ENCODE measurements around the gene CCSER1.

Gene CCSER1

DNA sequence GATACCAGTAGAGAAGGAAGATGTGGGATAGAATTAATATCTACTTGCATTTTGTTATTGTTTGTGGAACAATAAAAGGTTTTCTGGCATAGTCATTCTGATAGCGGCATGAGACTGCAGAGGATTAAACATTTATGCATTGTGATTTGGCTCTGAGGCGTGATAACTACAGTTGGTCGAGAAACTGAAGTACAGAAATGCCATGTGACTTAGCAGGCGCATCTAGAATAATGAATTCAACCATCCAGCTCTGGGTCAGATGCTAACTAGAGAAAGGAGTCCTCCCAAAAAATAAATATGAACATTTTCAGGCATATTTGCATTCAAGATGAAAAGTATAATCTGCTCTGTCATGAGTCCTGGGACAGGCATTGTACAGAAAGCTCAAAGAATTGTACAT is 62.8 kb downstream of the CCSER1 start:
- DNase-seq (ENCODE audit: low read depth, low spot score): no peak

DNA sequence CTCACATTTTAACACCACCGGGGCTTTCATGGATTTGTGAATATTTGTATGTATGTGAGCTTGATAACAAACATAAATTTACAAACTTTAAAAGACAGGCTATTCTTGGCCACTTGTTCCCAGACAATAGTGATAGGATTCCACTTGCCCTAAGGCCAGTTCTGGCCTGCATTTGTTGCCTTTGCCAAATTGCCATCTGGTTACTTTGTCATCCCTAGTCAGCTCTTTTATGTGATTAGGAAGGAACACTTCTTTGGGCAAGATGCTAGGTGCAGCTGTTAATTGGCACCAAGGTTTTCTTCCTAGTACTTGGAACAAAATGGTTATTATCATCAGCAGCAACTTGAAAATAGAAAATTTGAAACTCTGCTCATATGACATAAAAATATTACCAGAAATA is 63.3 kb downstream of the CCSER1 start:
- no peak for DNase-seq (ENCODE audit: low read depth, low spot score)

DNA sequence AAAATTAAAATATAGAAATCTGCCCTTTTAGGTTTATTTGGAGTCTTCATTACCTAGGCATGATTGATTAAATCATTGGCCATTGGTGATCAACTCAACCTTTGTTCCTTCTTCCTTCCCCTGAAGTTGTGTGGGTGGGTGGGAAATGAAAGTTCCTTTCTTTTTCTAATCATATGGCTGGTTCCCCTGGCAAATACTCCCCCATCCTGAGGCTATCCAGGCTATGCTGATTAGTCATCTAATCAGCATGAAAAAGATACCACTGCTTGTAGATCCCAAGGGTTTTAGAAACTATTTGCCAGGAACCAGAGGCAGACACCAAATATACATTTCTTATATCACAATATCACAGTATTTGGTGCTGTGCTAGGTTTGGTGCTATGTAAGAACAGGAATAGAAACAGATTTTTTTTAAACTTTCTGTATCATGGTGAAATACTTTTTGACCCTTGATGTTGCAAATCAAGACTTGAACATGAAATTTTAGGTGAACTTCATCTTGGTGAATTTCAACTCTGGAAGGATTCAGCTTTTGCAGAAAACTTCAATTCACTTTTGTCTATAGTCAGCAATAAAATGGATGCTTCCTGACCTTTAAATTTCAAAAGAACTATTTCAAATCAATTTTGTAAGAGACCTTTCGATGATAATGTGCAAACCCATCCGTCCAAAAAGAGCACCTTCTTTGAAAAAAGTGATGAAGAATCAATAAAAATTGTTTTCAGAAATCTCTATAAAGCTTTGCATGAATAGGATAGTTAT is 71.1 kb downstream of the CCSER1 start:
- DNase-seq (ENCODE audit: low read depth, low spot score): no peak

DNA sequence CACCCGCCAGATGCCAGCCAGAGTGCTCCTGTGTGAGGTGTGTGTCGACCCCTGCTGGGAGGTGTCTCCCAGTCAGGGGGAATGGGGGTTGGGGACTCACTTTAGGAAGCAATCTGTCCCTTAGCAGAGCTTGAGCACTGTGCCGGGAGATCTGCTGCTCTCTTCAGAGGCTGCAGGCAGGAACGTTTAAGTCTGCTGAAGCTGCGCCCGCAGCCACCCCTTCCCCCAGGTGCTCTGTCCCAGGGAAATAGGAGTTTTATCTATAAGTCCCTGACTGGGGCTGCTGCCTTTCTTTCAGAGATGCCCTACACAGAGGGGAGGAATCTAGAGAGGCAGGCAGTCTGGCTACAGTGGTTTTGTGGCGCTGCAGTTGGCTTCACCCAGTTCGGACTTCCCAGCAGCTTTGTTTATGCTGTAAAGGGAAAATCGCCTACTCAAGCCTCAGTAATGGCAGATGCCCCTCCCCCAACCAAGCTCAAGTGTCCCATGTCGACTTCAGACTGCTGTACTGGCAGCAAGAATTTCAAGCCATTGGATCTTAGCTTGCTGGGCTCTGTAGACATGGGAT is 80.8 kb downstream of the CCSER1 start:
- no peak for DNase-seq (ENCODE audit: low read depth, low spot score)

DNA sequence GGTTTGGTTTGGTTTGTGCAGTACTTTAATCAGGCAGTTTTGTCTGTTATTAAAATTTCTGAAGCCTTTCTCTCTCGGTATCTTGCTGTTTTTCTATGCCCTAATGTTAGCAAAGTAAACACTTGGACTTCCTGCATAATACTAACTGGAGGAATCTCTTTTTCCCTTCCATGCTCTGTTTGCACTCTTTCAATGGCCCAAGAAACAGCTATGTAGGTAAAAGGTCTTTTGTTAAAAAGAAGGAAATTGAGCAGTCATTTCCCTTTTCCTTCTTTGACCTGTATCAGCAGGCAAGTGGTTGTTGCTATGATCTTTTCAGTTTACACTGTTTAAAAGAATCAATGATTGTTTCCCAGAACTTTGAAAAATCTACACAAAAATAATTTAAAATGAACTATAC is 82.7 kb downstream of the CCSER1 start:
- DNase-seq (ENCODE audit: low read depth, low spot score): no peak

DNA sequence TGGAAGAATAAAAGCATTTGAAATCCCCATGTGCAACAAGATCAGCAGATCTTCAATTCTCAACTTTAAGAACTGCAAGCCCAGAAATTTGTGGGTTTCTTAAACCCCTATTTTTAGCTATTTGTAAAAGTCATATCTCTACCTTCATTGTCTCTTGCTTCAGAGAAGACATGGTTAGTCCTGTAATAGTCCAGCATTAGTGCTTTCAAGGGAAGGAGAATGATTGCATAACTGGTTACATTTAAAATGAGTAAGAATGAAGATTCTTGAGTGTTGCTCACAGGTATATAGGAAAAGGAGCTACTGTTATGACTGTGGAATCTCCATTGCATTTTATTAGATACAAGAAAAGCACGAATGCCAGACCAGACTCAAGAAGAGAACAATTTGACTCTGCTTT is 84.0 kb downstream of the CCSER1 start:
- no peak for DNase-seq (ENCODE audit: low read depth, low spot score)

DNA sequence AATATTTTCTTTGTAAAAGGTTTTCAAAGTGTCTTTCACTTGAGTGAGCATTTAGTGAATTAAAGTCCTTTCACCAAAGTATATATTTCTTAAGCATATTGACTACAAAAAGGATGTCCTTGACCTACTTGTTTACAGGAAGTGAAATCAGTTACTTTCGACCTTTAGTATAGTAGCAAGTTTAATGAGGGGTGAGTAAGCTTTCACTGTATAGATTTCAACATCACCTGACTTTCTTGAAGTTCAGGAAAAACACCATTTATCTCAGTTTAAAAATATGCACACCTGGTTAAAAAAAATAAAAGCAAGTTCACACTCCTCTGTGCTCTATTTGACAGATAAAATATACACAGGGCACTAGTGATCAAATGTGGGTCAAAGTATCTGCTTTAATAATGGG is 88.1 kb downstream of the CCSER1 start:
- no peak for DNase-seq (ENCODE audit: low read depth, low spot score)

DNA sequence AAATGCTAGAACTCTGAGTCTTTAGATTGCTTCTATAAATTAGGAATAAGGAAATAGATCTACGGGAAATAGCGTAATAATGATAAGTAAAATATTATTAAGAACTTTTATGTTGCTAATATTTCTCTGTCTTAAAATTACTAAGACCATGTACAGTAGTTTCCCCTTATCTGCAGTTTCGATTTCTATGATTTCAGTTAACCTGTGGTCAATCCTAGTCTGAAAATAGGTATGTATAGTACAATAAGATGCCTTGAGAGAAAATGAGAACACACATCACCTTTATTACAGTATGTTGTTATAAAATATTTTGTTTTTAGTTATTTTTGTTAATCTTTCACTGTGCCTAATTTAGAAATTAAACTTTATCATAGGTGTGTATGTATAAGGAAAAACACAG is 92.6 kb downstream of the CCSER1 start:
- DNase-seq (ENCODE audit: low read depth, low spot score): no peak

DNA sequence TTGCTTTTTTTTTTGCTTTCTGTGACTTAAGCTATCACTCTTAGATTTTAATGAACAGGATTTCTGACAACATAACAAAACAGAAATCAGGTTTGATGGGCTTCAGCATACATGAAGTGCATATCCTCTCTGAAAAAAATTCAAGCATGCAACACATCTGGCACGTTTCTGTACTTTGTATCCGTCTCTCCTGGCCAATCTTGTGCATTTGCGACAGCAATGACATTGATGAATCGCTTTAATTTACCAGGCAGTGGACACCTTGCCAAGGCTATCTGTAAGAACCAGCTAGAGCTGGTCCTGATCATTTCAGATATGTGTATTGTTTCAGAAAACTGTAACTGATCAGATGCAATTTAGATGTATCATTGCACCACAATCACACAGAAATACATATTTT is 93.3 kb downstream of the CCSER1 start:
- no peak for DNase-seq (ENCODE audit: low read depth, low spot score)

DNA sequence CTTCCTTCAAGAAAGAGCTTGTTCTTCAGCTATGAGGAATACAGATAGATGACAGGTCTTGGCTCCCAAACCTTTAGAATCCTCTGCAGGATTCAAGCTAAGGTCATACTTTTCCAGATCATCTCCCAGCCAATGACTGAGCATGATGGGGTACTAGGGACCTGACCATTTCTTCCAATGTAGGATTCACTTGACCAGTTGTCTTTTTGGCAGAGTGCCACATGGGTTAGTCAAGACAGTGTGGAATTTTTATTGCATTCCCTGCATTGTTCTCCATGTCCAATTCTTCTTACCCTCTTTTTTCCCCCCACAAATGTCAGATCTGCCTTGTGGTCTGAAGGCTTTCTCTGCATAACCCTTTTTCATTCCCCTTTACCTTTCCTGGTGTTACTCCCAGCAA is 99.5 kb downstream of the CCSER1 start:
- DNase-seq (ENCODE audit: low read depth, low spot score): no peak

DNA sequence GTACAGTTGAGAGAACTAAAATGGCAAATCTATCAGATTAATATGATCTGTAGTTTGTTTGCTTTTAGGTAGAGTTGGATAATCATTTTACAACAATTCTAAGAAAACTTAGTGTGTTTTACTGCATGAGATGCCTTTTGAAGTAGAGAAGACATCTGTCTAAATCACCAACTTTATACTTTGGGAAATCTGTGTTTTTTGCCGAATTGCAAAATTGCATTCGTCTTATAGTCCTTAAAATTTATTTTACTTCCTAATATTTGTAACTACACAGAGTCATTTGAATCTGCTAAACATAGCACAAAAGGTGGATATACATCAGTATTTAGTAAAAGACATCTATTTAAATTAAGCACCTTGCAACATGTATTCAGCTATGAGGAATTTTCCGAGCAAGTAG is 100.0 kb downstream of the CCSER1 start:
- no peak for DNase-seq (ENCODE audit: low read depth, low spot score)

DNA sequence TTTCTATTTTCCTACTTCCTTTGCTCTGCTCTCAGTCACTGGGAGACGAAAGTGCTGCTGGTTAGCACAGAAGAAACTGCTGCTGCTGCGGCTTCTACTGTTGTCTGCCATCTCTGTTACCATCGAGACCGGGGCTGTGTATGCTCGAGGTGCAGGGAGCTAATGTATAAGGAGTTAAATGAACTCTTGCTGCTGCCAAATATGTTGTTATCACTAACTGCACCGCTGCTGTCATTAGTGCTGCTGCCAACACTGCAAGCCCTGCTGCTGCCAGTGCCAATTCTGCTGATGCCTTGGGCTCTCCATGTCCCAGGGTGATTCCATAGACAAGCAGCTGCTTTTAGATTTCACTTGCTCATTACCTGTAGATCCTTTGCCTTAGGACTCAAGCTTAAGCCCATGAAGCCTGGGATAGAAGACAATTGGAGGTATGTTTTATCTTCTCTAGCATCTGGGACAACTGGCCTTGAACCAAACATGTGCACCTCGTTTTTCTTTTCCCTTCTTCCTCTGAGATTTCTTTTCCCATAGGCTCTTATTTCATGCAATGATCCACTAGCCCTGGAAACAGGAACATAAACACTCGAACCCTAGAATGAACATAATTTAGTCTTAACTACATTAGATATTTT is 107.8 kb downstream of the CCSER1 start:
- no peak for DNase-seq (ENCODE audit: low read depth, low spot score)

DNA sequence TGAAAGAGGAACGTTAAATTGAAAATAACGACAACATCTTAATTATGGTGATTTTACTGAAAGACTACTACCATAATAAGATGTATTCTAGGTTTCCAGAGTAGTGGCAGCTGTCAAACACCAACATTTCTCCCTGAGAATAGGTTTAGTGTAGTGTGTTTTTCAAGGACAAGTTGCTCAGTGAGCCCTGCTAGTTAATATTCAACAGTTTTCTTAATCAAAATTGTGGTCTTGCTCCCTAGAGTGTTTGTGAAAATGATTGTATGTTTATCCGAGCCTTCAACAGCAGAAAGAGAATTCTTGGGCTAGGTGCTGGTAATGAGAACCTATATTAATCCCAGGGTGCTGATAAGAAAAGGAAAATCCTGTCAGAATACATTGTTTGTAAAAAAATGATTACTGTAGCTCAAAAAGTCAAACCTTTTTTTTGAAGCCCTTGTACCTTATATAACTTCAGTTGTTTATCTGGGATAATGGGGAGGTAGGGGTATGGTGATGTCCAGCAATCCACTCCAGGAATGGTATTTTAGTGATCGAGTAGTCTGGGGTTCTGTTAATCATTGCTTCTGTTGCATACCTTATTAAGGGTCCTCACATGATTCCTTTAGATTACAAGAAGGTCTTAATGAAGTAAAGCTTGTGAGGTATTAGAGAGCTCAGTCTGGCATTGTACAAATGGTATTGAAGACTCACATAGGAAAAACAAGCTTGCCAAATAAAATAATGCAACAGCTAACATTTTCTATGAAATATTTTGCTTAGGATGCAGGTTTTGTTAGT is 110.7 kb downstream of the CCSER1 start:
- DNase-seq (ENCODE audit: low read depth, low spot score): no peak

DNA sequence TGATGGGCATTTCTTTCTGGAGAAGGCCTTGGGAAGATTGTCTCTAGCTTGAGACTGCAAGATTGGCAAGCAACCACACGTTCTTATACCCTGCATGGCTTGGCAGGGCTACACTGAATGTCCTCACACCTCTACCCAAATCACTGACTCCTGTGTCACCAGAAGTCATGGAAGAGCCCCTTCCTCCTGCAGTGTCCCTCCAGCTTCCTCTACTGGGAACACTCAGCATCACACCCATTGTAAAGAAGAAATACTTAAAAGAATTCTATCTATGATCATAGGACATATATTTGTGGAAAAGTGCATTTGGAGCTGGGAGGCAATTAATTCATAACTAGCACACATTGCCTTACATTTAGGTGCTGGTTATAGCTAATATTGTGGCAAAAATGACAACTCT is 113.1 kb downstream of the CCSER1 start:
- no peak for DNase-seq (ENCODE audit: low read depth, low spot score)

DNA sequence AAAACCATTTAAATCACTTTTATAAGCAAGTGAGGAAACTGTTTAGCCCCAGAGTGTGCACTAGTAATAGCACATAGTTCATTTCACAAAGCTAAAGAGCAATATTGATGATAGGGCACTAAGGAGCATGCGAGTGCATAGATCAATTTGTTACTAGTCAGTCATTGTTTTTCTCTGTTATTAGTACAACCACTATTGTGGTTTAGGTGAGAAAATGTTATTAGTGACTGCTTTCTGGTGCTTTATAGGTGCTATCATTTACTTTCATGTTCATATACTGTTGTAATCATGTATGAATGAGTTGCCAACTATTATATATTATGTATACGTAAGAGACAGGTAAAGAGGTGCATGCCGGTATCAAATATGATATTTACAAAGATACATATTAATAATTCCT is 113.8 kb downstream of the CCSER1 start:
- no peak for DNase-seq (ENCODE audit: low read depth, low spot score)

DNA sequence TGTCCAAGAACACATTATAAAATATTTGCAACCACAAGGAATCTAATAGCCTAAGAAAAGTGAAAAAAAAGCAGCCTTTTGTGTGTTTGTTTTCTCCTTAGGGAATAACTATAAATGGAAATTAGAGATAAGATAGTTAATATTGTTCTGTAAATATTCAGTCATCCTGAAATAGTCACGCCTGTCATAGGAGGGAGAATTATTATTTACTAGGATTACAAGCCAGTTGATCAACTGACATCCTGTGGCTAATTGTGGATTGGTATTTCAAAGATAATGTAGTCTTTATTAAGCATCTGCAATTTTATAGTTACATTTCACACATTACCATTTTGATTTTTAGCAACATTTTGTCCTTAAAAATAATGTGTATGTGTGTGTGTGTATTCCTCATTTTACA is 118.6 kb downstream of the CCSER1 start:
- no peak for DNase-seq (ENCODE audit: low read depth, low spot score)

DNA sequence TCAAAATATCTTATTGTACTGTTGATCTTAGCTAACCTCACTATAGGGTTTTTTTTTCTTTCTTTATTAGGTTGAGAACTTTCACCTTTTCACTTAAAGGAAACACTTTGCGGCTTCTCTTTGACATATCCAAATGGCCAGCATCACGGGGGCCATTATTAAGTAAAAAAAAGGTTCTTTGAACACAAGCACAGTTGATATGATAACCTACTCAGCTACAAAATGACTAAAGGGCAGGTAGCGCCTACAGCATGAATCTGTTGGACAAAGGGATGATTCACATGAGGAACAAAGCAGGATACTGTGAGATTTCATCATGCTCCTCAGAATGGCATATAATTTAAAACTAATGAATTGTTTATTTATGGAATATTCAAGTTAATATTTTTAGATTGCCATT is 119.6 kb downstream of the CCSER1 start:
- no peak for DNase-seq (ENCODE audit: low read depth, low spot score)

DNA sequence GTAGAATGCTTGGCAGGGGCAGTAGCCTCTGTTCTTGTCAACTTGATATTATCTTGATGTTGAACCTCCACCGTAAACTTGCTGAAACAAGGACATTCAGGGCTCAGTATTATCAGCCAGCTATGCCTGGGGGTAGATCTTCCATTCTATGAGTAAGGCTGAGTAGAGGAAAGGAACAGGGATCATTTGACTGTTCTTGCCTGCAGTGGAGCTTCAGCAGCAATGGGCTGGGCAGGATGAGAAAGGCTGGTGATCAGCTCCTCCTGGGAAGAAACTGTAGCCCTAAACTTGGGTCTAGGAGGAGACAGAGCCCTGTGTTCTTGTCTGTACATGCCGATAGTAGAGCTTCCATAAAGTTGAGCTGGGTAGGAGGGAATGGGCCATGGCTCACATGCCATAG is 127.2 kb downstream of the CCSER1 start:
- no peak for DNase-seq (ENCODE audit: low read depth, low spot score)

DNA sequence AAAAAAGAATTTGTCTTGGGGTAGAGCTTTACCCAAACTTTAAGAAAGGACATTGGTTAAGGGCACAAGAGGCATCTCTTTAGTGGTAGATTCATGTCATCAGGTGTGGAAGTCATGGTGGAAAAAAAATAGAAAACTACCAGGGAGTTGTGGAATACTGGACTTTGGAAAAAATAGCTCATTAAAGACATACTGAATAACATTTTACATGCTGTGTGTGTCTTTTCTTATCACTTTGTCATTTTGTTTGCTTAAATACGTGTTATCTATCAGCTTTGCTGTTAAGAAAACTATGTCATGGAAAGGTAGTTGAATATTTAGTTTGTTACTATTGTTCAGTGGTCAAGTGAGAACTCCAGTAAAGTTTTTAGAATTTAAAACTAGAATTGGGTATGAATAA is 147.0 kb downstream of the CCSER1 start:
- DNase-seq (ENCODE audit: low read depth, low spot score): no peak

DNA sequence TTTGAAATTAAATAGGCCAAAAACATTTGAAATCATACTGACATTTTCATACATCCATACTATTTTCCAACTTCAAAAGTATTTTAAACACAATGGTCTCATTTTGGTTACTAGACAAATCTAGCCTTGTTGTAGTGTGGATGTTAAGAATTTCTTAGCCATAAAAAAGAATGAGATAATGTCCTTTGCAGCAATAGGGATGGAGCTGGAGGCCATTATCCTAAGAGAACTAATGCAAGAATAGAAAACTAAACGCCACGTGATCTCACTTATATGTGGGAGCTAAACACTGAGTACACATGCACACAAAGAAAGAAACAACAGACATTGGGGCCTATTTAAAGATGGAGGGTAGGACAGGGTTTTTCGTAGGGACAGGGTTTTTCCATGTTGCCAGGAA is 153.8 kb downstream of the CCSER1 start:
- no peak for DNase-seq (ENCODE audit: low read depth, low spot score)

DNA sequence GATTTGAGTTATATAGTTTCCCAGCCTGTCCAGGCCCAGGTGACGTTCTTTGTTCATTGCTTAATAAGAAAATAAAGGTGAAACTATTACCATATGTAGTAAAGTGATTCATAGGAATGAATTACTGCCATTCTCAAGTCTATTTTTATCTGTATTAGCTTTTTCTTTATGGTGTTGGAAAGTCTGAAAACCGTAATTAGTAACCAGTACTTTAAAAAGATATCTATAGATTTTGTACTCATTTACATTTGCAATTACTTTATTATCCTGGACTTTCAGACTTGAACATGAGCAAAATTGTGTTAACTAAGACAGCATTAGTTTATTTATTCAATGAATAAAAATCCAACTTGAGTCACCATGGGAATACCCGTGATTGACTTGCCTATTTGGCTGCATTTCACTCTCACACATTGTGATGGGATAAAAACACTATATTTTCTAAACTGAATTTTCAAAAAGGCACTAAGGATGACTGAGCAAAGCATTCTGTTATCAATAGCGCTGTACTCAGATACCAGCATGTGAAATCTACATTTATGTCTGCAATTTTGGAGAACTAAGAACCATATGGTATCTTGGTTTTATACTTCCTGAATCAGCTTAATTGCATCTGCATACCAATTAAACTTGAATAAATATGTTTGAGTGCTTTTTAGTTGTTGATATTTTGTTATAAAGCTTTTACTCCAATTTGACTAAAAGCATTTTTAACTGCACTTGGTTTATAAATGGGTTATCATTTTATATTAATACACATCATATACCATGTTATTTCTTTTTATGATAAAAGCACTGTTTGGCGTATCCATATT is 154.6 kb downstream of the CCSER1 start:
- DNase-seq (ENCODE audit: low read depth, low spot score): no peak

DNA sequence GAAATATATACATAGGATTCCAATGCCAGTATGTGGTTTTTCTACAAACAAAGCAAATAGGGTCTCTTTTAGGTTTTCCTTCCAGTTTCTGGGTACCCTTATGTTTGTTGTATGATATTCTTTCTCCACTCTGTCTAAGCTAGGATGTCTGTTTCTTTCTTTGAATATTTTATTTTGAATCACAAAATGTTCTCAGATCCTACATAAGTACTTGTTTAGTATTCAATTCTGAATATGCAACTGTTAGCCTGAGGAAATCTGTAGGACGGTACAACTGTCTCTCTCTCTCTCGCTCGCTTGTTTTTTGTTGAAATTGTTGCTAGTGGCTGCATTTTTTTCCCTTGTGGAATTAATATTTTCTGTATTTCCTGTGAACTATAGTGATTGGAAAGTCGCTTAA is 163.2 kb downstream of the CCSER1 start:
- DNase-seq (ENCODE audit: low read depth, low spot score): no peak
